HepG2 (cell line): ENCODE data around the gene PKN2. TPM values are rescaled to one million over a fixed set of nuclear protein-coding genes. Genes with fewer than 3 reads are reported as not detected.

Source experiments
- ATAC-seq: fragments of 200-7000 bp; cut with Tn5 transposase; 3 replicates; pipeline ENCODE4 v1.9.1; 2020; ENCODE audit warnings: mild to moderate bottlenecking, moderate library complexity
- BruUV-seq: library from RNA; stranded (reverse); fragments of 400-500 nt; replicated peaks from 2 replicates; lab custom pipeline; 2021; lab: Mats Ljungman, UMichigan
- CTCF ChIA-PET: fragments of 300-600 bp; formaldehyde crosslinking; extraction: SDS; loops from one replicate; lab custom pipeline; 2021; ENCODE audit warnings: low total read pairs, inconsistent platforms, low intra/inter-chr PET ratio; lab: Yijun Ruan, JAX
- POLR2A ChIA-PET: fragments of 350-600 bp; sonication (Branson Sonifier 250); formaldehyde crosslinking; loops from one replicate; lab custom pipeline; 2020; ENCODE audit warnings: antibody characterized with exemption, inconsistent platforms; lab: Yijun Ruan, JAX
- DNase-seq: peaks from one replicate; pipeline ENCODE4 v3.0.0-alpha.2; 2015; ENCODE audit warnings: low spot score
- FAIRE-seq: peaks from 3 replicates; lab custom pipeline; 2011; peaks lifted over from hg19 to GRCh38; lab: Jason Lieb, UNC
- H2AFZ ChIP-seq: one replicate; pipeline ENCODE4 v1.6.1; 2011; ENCODE audit warnings: low read length, inconsistent platforms
- H3K27ac ChIP-seq: fragments of 300-600 bp; 3 replicates; pipeline ENCODE4 v1.8.0; 2011; ENCODE audit warnings: mixed run types, mild to moderate bottlenecking, mixed read lengths, low read length, inconsistent platforms; ENCODE audit not compliant: insufficient read depth; ENCODE audit errors: extremely low read length
- H3K27me3 ChIP-seq, 2 experiments: fragments of 200-600 bp in 1 of 2; 2 replicates in 1 of 2; 3 replicates in 1 of 2; pipeline versions ENCODE4 v1.6.0 to v1.8.0; 2011; ENCODE audit warnings: low read length in 2 of 2, mild to moderate bottlenecking in 2 of 2, moderate library complexity in 2 of 2, inconsistent platforms in 1 of 2; ENCODE audit not compliant: insufficient read depth in 2 of 2, control insufficient read depth in 1 of 2
- H3K36me3 ChIP-seq, 2 experiments: fragments of 200-600 bp in 1 of 2; replicated peaks in 1 of 2; 2 replicates in 1 of 2; 3 replicates in 1 of 2; pipeline versions ENCODE4 v1.5.1 to v1.8.0; 2011; ENCODE audit warnings: low read length in 2 of 2, inconsistent platforms in 1 of 2; ENCODE audit not compliant: insufficient read depth in 2 of 2, control insufficient read depth in 1 of 2
- H3K4me1 ChIP-seq: 2 replicates; pipeline ENCODE4 v1.5.1; 2012; ENCODE audit warnings: low read length, inconsistent platforms; ENCODE audit not compliant: insufficient read depth
- H3K4me2 ChIP-seq: 2 replicates; pipeline ENCODE4 v1.6.0; 2011; ENCODE audit warnings: low read depth, low read length, inconsistent platforms
- H3K4me3 ChIP-seq, 3 experiments: fragments of 200-600 bp in 1 of 3; sonication (generic), shearing (Covaris generic) in 1 of 3; replicated peaks in 1 of 3; 2 replicates each; pipeline ENCODE4 v1.5.1; 2011 to 2016; ENCODE audit warnings: low read length in 3 of 3, inconsistent platforms in 2 of 3, low read depth in 2 of 3, mild to moderate bottlenecking in 2 of 3, control low read depth in 1 of 3, mixed read lengths in 1 of 3; ENCODE audit not compliant: insufficient read depth in 1 of 3
- H3K79me2 ChIP-seq: one replicate; pipeline ENCODE4 v1.6.1; 2011; ENCODE audit warnings: low read length, inconsistent platforms; ENCODE audit not compliant: insufficient read depth
- H3K9ac ChIP-seq: 2 replicates; pipeline ENCODE4 v1.6.0; 2011; ENCODE audit warnings: mild to moderate bottlenecking, low read depth, low read length, inconsistent platforms; ENCODE audit not compliant: insufficient read depth
- H3K9me3 ChIP-seq: 2 replicates; pipeline ENCODE4 v1.5.1; 2012; ENCODE audit warnings: mild to moderate bottlenecking, low read length
- H4K20me1 ChIP-seq: 2 replicates; pipeline ENCODE4 v1.6.0; 2011; ENCODE audit warnings: inconsistent platforms, mild to moderate bottlenecking, low read length, moderate library complexity; ENCODE audit not compliant: insufficient read depth
- AGO1 ChIP-seq: fragments of 200-400 bp; formaldehyde crosslinking; IDR thresholded peaks from 2 replicates; pipeline ENCODE4 v1.6.1; 2017; ENCODE audit warnings: mild to moderate bottlenecking, low read depth, low read length, moderate library complexity; ENCODE audit not compliant: poor library complexity, severe bottlenecking
- ARID2 ChIP-seq: sonication (generic); formaldehyde crosslinking; IDR thresholded peaks from 2 replicates; pipeline ENCODE4 v1.8.1; 2022; ENCODE audit warnings: mild to moderate bottlenecking, missing genetic modification reagents, borderline replicate concordance
- ATF2 ChIP-seq: sonication (generic); formaldehyde crosslinking; IDR thresholded peaks from 2 replicates; pipeline ENCODE4 v1.4.0; 2020; ENCODE audit warnings: missing genetic modification reagents
- FOXO4 ChIP-seq: sonication (generic); formaldehyde crosslinking; conservative IDR thresholded peaks from 2 replicates; pipeline ENCODE4 v1.8.1; 2023; ENCODE audit warnings: missing genetic modification reagents
- GATAD2A ChIP-seq: IDR thresholded peaks from 2 replicates; pipeline ENCODE4 v1.6.1; 2016
- HMG20A ChIP-seq: IDR thresholded peaks from 2 replicates; pipeline ENCODE4 v1.6.1; 2016; ENCODE audit warnings: borderline replicate concordance
- HNRNPUL1 ChIP-seq: fragments of 200-400 bp; formaldehyde crosslinking; IDR thresholded peaks from 2 replicates; pipeline ENCODE4 v1.6.1; 2017; ENCODE audit warnings: low read depth, mild to moderate bottlenecking, low read length, moderate library complexity
- RFXAP ChIP-seq: sonication (generic); formaldehyde crosslinking; IDR thresholded peaks from 2 replicates; pipeline ENCODE4 v1.4.0; 2020; ENCODE audit warnings: missing genetic modification reagents, borderline replicate concordance
- SOX13 ChIP-seq, 3 experiments: fragments of 450-650 bp in 1 of 3; sonication (generic) in 1 of 3; formaldehyde crosslinking in 1 of 3; IDR thresholded peaks in 2 of 3; conservative IDR thresholded peaks in 1 of 3; 2 replicates each; pipeline versions ENCODE4 v1.5.0 to v1.6.1; 2016 to 2020; ENCODE audit warnings: antibody characterized with exemption in 1 of 3, mild to moderate bottlenecking in 1 of 3, missing compliant biosample characterization in 1 of 3, missing genetic modification reagents in 1 of 3, moderate library complexity in 1 of 3
- ZNF282 ChIP-seq: fragments of 450-650 bp; IDR thresholded peaks from 2 replicates; pipeline ENCODE4 v1.6.1; 2018; ENCODE audit not compliant: partially characterized antibody
- ZNF556 ChIP-seq: sonication (generic); formaldehyde crosslinking; IDR thresholded peaks from 2 replicates; pipeline ENCODE4 v1.4.0; 2020; ENCODE audit warnings: mild to moderate bottlenecking, missing genetic modification reagents, borderline replicate concordance
- ZNF737 ChIP-seq: sonication (generic); formaldehyde crosslinking; IDR thresholded peaks from 2 replicates; pipeline ENCODE4 v1.5.0; 2020; ENCODE audit warnings: missing genetic modification reagents, mild to moderate bottlenecking, borderline replicate concordance
- ZNF891 ChIP-seq: sonication (generic); formaldehyde crosslinking; IDR thresholded peaks from 2 replicates; pipeline ENCODE4 v1.5.0; 2020; ENCODE audit warnings: mild to moderate bottlenecking, missing genetic modification reagents
- in situ Hi-C: cut with HindIII; loops from 2 replicates; pipeline ENCODE4 v1.10.0; 2017; ENCODE audit warnings: low pct_unique_long_range_greater_than_20kb; ENCODE audit not compliant: extremely low pct_ligation_motif_present
- intact Hi-C: fragments of 100-400 bp; cut with micrococcal nuclease; formaldehyde crosslinking; loops from one replicate; pipeline ENCODE4 v1.10.0; 2022; ENCODE audit not compliant: unreplicated experiment
- polyA plus RNA-seq, 8 experiments: library from polyadenylated mRNA; depleted of rRNA in 3 of 8; stranded (reverse) in 7 of 8; unstranded in 1 of 8; fragments of >200 nt; fragmentation: Illumina TruSeq in 4 of 8; extraction: Trizol in 4 of 8; gene quantifications; 2 replicates each; pipeline versions ENCODE4 v1.2.1 to v1.2.3, GENCODE V29; 2011 to 2016; ENCODE audit warnings: low read depth in 4 of 8, missing spikeins in 1 of 8, mixed read lengths in 1 of 8; ENCODE audit not compliant: insufficient read depth in 1 of 8
- total RNA-seq, 5 experiments: library from RNA; depleted of rRNA; stranded (reverse); fragments of >200 nt; fragmentation: Illumina TruSeq; extraction: Trizol; gene quantifications; 2 replicates each; pipeline ENCODE4 v1.2.3, GENCODE V29; 2016; ENCODE audit warnings: low read depth in 1 of 5
- TF ChIP-seq, protein P1 (sequence below), 2 experiments: sonication (generic) in 1 of 2; formaldehyde crosslinking in 1 of 2; IDR thresholded peaks; 2 replicates each; pipeline versions ENCODE4 v1.4.0 to v1.6.1; 2018 to 2020; ENCODE audit warnings: missing genetic modification reagents in 2 of 2, borderline replicate concordance in 1 of 2, low read depth in 1 of 2, mild to moderate bottlenecking in 1 of 2, missing biosample characterization in 1 of 2
- TF ChIP-seq, protein P2 (sequence below): sonication (generic); formaldehyde crosslinking; IDR thresholded peaks from 2 replicates; pipeline ENCODE4 v1.4.0; 2020; ENCODE audit warnings: missing genetic modification reagents

PKN2 gene
- total and polyA plus RNA-seq, 2 of the 13 experiments (the other 11 are each of a cell fraction or from before 2014, with no cell fraction given) = 17.0 to 29.4 TPM

DNA sequence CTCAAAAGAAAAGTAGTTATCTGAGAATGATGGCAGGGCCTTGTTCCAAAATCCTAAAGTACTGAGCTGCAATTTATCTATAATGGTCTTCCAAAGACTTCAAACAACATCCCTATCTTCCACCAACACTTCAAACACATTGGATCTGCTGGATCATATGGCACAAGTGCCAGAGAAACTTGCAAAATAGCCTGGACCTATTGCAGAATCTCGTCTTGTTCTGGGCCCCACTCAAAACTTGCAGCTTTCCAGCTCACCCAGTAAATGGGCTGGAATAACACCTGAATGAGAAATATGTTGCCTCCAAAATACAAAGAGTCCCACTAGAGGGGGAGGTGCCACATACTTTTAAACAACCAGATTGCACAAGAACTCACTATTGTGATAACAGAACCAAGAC is 44.0 kb upstream of the PKN2 start (continued):
- TF ChIP-seq ZNF737 (CRISPR knock-in tag) (no peak), ZNF282 (no peak), ATF2 (no peak), ZNF891 (CRISPR knock-in tag) (no peak)

GRCh38 chr1:88645886-88646285 is 38.2 kb upstream of the PKN2 start:
- Histone ChIP-seq H4K20me1 (no peaks in the 10 kb centered on the region), H2AFZ (no peak overlapping the region), H3K4me3 (no peak overlapping the region), H3K9me3 (no peaks in the 10 kb centered on the region), H3K9ac (no peak overlapping the region), H3K36me3 (no peaks in the 10 kb centered on the region; a peak in 1 of 5 replicates), H3K4me1 (peaks cover 10% of the 10 kb centered on the region), H3K27me3 (peaks cover 0 to 1% of the 10 kb centered on the region in 2 experiments; a peak in 1 of 5 replicates), H3K4me2 (no peak overlapping the region), H3K79me2 (no peaks in the 10 kb centered on the region), H3K27ac (no peak overlapping the region)
- BruUV-seq = no TSS peak
- DNase-seq (no peak), FAIRE-seq (no peak), ATAC-seq (no peak)
- intact Hi-C loops (no loop called here), in situ Hi-C loops (no loop called here)
- POLR2A ChIA-PET = no interaction called here
- CTCF ChIA-PET = no interaction called here
- no peak for TF ChIP-seq HNRNPUL1
- no peak for TF ChIP-seq ARID2 (CRISPR knock-in tag)
- no peak for TF ChIP-seq AGO1
- TF ChIP-seq HMG20A (CRISPR knock-in tag) = no peak
- TF ChIP-seq GATAD2A (CRISPR knock-in tag) = no peak
- TF ChIP-seq FOXO4 (CRISPR knock-in tag) = no peak
- TF ChIP-seq, protein P1, sequence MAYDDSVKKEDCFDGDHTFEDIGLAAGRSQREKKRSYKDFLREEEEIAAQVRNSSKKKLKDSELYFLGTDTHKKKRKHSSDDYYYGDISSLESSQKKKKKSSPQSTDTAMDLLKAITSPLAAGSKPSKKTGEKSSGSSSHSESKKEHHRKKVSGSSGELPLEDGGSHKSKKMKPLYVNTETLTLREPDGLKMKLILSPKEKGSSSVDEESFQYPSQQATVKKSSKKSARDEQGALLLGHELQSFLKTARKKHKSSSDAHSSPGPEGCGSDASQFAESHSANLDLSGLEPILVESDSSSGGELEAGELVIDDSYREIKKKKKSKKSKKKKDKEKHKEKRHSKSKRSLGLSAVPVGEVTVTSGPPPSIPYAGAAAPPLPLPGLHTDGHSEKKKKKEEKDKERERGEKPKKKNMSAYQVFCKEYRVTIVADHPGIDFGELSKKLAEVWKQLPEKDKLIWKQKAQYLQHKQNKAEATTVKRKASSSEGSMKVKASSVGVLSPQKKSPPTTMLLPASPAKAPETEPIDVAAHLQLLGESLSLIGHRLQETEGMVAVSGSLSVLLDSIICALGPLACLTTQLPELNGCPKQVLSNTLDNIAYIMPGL (CRISPR knock-in tag; IDR thresholded peaks at IDR 0.05; ENCODE audit: borderline replicate concordance in 1 of 2, low read depth in 1 of 2) = no peak
- TF ChIP-seq SOX13 (IDR thresholded peaks at IDR 0.05) = no peak
- no peak for TF ChIP-seq SOX13 (CRISPR knock-in tag; conservative IDR thresholded peaks at IDR 0.05 in 1 of 2, IDR thresholded peaks at IDR 0.05 in 1 of 2)
- no peak for TF ChIP-seq ZNF556
- no peak for TF ChIP-seq RFXAP (CRISPR knock-in tag)
- TF ChIP-seq, protein P2, sequence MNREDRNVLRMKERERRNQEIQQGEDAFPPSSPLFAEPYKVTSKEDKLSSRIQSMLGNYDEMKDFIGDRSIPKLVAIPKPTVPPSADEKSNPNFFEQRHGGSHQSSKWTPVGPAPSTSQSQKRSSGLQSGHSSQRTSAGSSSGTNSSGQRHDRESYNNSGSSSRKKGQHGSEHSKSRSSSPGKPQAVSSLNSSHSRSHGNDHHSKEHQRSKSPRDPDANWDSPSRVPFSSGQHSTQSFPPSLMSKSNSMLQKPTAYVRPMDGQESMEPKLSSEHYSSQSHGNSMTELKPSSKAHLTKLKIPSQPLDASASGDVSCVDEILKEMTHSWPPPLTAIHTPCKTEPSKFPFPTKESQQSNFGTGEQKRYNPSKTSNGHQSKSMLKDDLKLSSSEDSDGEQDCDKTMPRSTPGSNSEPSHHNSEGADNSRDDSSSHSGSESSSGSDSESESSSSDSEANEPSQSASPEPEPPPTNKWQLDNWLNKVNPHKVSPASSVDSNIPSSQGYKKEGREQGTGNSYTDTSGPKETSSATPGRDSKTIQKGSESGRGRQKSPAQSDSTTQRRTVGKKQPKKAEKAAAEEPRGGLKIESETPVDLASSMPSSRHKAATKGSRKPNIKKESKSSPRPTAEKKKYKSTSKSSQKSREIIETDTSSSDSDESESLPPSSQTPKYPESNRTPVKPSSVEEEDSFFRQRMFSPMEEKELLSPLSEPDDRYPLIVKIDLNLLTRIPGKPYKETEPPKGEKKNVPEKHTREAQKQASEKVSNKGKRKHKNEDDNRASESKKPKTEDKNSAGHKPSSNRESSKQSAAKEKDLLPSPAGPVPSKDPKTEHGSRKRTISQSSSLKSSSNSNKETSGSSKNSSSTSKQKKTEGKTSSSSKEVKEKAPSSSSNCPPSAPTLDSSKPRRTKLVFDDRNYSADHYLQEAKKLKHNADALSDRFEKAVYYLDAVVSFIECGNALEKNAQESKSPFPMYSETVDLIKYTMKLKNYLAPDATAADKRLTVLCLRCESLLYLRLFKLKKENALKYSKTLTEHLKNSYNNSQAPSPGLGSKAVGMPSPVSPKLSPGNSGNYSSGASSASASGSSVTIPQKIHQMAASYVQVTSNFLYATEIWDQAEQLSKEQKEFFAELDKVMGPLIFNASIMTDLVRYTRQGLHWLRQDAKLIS (CRISPR knock-in tag) = no peak
